ENCODE results near the gene SPPL3.

SPPL3 gene

DNA sequence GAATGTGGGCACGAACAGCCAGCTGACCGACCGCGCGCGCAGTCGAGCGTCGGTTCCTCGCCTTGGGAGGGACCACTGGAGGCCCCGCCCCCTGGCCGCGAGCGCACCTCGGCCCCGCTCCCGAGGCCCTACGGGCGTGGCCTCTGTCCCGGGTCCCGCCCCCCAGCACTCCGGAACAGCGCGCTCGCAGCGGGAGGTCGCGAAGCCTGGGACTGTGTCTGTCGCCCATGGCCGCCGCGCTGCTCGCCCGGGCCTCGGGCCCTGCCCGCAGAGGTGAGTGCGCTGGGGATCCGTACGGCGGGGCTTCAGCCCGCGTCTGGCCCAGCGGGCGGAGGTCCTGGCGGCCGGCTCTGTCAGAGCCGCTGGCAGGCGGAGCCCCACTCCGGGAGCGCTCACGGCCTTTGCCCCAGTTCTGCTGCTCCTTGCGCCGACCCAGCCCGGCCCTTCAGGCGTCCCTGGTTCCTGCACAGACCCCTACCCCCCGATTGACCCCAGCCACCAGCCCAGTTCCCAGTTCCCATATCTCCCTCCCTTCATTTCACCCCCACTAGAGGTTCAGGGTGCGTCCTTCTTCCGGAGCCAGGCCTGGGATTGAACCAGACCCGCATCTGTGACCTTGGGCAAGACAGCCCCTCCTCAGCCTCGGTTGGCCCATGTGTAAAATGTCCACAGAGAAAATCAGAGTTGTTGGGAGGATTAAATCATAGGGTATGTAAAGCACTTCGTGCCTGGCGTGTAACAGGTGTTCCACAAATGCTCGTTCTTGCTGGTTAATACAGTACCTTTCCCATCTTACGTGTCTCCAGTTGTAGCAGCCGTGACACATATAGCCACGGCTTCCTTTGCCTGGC, 178.3 kb downstream of the SPPL3 start, which contains the start of gene ACADS:
Gene ACADS (plus strand): TSS at position 168 of the 851 bp plus-strand sequence. CDS start 60 bp downstream, at position 228.
- peak; percentile 71 to 89 (median 82) for DNase-seq (ENCODE audit: low read depth in 4 of 4, low spot score in 1 of 4)

DNA sequence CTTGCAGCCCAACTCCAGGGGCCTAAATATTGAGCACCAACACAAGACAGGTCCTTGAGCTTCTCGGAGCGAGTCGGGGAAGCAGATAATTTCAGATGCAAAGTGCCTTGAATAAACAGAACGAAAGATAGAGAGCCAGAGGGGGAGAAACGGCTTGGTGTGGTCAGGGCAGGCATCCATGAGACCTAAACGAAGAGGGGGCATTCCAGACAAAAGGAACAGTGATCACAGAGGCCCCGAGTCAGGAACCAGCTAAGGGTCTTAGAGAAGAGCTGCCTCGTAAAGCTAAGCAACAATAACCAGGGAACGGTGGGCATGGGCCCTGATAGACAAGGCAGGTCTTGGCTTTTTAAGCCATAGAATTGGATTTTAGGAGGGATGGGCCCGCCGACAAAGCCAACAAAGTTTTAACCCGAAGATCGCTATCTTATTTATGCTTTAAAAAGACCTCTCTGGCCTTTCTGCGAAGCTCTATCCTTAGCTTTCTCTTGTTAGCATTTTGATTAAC, 179.0 kb downstream of the SPPL3 start:
- no peak for DNase-seq (ENCODE audit: low read depth in 4 of 4, low spot score in 1 of 4)

DNA sequence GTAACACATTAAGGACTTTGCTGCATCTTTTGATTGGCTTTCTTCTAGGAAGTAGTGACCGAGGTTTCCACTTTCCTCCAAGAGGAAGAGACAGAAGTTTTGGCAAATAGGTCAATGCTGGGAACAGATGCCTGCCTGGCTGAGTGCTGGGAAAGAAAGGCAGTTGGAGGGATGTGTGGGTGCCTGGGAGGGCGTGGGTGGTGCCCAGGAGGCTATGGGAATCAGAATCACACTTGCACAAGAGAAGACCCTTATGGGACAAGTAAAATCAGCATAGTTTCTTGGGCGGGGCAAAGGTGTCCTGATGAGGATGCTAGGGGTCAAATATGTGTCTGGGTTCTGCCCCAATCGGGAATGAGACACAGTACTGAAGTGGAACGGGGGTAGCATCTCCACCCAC, 179.4 kb downstream of the SPPL3 start:
- no peak for DNase-seq (ENCODE audit: low read depth in 4 of 4, low spot score in 1 of 4)

DNA sequence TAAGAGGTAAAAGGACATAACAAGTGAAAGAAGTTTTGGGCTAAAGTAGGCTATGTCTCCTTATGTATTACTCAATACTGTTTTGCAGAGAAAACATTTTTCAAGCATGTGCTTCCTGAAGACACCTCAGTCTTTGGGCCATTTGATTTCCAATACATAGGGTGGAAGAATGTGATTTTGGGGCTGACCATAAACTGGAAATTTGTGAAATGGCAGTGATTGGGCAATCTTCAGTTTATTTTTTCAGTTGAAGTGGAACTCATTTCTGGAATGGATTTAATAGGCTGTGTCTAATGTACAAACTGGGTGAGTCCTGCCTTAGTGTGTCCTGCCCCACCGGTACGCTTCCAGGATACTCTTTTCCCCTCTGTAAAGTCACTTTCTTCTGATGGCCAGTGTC, 181.4 kb downstream of the SPPL3 start:
- no peak for DNase-seq (ENCODE audit: low read depth in 4 of 4, low spot score in 1 of 4)

DNA sequence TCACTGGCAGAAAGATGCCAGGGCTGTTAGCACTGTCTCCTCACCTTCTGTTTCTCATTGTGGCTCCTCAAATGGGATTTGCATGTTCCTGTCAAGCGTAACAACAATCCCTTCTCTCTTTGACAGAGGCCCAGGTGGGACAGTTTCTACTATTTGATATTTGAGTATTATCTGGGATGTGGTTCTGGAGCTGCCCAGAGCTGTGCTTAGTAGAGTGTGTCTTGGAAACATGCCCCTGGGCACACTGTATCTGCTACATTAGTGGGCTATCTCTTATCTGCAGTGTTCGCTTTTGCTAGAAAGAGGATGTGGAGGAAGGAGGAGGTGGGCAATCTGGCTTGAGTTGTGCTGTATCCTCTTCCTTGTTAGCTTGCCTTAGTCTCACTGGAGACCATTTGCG, 182.3 kb downstream of the SPPL3 start:
- no peak for DNase-seq (ENCODE audit: low read depth in 4 of 4, low spot score in 1 of 4)

DNA sequence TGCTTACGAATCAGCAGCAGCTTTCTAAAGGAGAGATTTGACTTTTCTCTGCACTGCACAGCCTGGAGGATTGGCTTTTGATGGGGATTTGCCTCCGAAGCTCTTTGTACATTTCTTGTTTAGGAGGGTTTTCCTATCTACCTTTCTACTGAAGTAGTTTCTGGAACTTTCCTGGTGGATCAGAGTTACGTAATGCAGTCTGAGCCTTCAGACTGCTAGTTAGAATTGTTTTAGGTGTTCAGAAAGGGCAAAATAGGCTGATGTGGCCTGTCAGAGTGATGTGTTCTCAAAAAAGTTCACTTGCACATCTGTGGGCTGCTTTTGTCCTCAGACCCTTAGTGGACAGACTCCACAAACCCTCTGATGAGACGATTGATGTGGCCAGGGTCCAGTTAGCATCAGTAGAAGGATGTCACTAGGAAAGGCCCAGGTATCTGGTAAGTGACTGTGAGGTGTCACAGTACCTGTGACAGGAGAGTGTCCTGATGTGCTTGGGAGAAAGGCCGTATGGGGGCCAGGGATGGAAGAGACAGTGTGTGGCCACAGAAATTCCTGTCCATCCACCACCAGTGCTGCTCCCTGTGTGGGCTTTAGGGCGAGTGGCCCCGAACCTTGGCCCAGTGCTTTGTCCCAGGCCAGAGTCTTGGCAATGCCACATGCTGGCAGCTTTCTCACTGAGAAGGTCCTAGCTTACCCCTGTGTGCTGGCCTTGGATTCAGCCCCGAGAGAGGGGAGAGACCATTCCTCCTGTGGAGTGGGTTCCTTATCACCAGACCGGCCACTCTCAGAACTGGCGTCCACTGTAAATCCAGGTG, 183.0 kb downstream of the SPPL3 start:
- DNase-seq (ENCODE audit: low read depth in 4 of 4, low spot score in 1 of 4) = no peak

DNA sequence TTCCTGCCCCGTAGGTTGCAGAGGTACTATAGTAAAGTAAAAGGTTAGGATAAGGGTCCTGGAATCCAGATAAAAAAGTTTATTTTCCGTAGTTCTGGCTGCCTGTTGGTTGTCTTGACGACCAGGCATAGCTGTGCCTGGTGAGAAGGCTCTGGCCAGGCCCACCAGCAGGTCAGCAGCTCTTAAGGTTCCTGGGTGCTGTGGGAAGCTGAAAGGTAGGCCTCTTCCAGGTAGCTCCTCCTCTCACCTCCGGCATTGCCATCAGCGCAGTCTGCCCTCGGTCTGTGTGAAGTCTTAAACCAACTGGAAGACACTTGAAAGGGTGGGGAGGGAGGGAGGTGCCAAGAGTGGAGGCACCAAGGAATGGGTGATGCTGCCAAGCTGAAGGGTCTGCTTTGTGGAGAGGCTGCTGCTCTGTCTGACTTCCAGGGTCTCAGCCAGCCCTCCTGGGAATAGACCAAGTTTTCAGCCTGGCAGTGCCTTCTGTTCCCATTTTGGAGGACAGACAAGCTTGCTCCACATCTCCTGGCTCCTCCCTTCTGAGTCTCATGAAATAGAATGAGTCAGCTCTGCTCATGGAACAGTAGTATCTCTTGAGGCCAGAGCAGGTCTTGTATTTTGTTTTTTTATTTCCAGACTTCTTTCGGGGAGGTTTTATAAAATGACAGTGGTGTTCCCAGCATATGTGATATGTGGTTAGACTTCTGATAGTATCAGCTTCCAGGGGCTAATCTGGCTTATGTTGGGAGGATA, 183.7 kb downstream of the SPPL3 start:
- no peak for DNase-seq (ENCODE audit: low read depth in 4 of 4, low spot score in 1 of 4)

DNA sequence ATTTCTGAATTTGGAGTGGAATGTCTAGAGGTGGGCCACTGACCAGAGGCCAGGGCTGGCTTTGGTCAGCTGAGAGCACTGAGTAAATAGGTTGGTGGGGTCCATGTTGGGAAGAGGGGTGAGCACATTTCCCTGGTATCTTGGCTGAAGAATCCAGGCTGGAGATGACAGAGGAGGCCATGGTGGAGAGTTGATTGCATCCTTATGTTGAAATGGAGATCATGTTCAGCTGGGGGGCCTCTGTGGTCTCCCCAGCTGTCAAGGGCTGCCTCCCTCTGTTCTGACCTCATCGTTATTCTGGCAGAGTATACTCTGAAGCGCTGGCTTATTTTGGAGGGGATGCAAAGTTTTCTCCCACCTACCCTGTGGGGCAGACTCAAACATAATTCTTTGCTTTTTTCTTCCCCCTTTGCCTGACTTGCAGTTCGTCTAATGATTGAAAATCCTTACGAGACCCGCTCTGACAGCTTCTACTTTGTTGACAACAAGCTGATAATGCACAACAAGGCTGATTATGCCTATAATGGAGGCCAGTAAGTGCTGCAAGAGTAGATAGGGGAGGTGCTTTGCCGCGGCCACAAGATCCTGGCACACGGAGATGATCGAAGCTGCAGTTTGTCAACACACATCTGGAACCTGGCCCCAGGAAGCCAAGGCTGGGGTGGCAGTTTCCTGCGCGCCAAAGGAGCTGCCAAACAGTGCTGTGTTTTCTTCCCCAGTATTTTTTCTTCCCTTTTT, 184.5 kb downstream of the SPPL3 start:
- no peak for DNase-seq (ENCODE audit: low read depth in 4 of 4, low spot score in 1 of 4)

DNA sequence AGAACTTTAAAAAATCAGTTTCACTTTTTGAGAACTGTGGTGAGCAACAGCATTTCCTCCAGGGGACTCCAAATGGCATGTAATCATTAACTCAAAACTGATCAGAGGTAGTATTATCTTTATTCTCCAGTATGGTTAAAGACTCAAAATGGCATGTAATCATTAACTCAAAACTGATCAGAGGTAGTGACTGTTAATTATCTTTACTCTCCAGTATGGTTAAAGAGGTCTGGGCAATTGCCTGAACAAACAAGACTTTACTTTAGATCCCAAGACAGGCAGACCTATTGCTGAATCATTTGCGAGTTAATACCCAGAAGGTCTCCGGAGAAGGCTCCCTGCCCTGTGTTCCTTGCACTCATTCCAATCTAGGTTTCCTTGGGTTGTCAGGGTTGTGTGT, 185.1 kb downstream of the SPPL3 start:
- no peak for DNase-seq (ENCODE audit: low read depth in 4 of 4, low spot score in 1 of 4)

DNA sequence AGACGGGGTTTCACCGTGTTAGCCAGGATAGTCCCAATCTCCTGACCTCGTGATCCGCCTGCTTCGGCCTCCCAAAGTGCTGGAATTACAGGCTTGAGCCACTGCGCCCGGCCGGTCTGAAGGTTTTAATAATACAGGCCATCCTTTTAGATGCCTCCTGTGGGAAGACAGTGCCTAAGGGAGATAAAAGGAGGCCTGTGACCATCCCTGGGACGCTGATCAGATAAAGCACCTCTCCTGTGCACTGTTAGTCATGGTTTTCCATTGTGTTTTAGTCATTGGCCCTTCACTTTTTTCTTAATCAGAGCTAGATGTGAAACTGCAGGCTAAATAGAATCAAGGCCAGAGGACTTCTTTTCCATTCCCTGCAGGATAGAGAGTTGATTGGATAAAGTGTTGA, 186.1 kb downstream of the SPPL3 start:
- DNase-seq (ENCODE audit: low read depth in 4 of 4, low spot score in 1 of 4) = no peak

DNA sequence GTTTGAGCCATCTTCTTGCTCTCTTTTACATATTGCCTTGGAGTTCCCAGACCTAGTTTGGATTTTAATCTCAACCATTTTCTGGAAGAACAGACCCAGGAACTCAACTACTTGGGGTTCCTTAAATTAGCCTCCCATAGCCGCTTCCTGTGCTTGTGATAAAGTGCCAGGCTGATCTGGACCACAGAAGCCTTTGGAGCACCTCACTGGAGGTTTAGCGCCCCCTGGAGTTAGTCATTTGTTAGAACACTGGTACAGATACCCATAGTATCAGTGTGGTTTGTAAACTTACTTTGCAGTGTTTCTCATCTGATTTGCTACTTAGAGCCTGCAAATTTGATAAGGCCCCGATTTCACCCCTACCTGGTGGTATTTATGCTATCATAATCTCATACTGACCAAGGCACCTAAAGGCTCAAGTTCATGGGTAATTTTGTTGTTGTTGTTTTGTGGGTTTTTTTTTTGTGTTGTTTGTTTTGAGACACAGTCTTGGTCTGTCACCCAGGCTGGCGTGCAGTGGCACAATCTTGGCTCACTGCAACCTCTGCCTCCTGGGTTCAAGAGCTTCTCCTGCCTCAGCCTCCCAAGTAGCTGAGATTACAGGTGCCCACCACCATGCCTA, 190.2 kb downstream of the SPPL3 start:
- peak; percentile 44 to 70 (median 59) for DNase-seq (ENCODE audit: low read depth in 4 of 4, low spot score in 1 of 4)

DNA sequence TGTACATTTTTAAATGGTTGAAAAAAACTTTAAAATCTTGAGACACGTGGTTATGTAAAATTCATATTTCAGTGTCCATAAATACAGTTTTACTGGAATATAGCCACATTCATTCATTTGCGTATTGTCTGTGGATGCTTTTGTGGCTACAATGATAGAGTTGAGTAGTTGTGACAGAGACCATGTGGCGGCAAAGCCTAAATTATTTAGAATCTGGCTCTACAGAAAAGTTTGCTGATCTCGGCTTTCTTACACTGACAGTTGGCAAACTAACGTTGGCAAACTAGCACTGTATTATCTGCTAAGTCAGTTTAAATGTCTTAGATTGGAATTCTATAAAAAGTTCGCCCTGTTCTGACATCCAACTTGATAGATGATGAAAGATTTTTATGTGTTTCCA, 191.5 kb downstream of the SPPL3 start:
- DNase-seq (ENCODE audit: low read depth in 4 of 4, low spot score in 1 of 4) = no peak
